Heart left ventricle (tissue), 16 donors: ENCODE data around the gene DNMT3B. TPM values are rescaled to one million over a fixed set of nuclear protein-coding genes. Genes with fewer than 3 reads are reported as not detected.
A peak's percentile ranks its signal among the peaks of the same experiment; 100 is the strongest.

Experiments used
- ATAC-seq, 4 donors: fragments of 200-7000 bp; cut with Tn5 transposase; one replicate each; pipeline ENCODE4 v1.9.1; 2020 to 2022; ENCODE audit warnings: moderate library complexity in 4 of 4, mild to moderate bottlenecking in 3 of 4, moderate number of reproducible peaks in 1 of 4
- DNase-seq, 5 donors: peaks; one replicate each; pipeline ENCODE4 v3.0.0-alpha.2; 2020
- H3K27ac ChIP-seq, 12 donors: fragments of 200-600 bp; sonication (generic) in 4 of 12; one replicate each; pipeline versions ENCODE4 v1.5.0 to v1.8.0; 2016 to 2022; ENCODE audit warnings: mild to moderate bottlenecking in 2 of 12
- H3K27me3 ChIP-seq, 9 donors: fragments of 200-600 bp; sonication (generic) in 2 of 9; one replicate each; pipeline versions ENCODE4 v1.5.1 to v1.8.0; 2016 to 2022; ENCODE audit warnings: mild to moderate bottlenecking in 3 of 9
- H3K36me3 ChIP-seq, 9 donors: fragments of 200-600 bp; sonication (generic) in 2 of 9; one replicate each; pipeline versions ENCODE4 v1.5.0 to v1.8.0; 2018 to 2022; ENCODE audit warnings: mild to moderate bottlenecking in 2 of 9
- H3K4me1 ChIP-seq, 12 donors: fragments of 200-600 bp; sonication (generic) in 4 of 12; one replicate each; pipeline versions ENCODE4 v1.5.0 to v1.8.0; 2016 to 2022; ENCODE audit warnings: mild to moderate bottlenecking in 3 of 12
- H3K4me3 ChIP-seq, 12 donors: fragments of 200-600 bp; sonication (generic) in 4 of 12; one replicate each; pipeline versions ENCODE4 v1.5.0 to v1.8.0; 2017 to 2022; ENCODE audit warnings: mild to moderate bottlenecking in 9 of 12, moderate library complexity in 4 of 12
- H3K9me3 ChIP-seq, 12 donors: fragments of 200-600 bp; sonication (generic) in 4 of 12; one replicate each; pipeline versions ENCODE4 v1.5.0 to v1.8.0; 2016 to 2022; ENCODE audit warnings: mild to moderate bottlenecking in 1 of 12
- CTCF ChIP-seq, 12 donors: fragments of 200-600 bp; sonication (generic) in 4 of 12; IDR thresholded peaks; one replicate each; pipeline versions ENCODE4 v1.5.0 to v1.8.0; 2018 to 2022; ENCODE audit warnings: antibody characterized with exemption in 12 of 12, mild to moderate bottlenecking in 5 of 12
- POLR2A ChIP-seq, 2 donors: fragments of 450-650 bp; IDR thresholded peaks; one replicate each; pipeline ENCODE4 v1.6.1; 2017; ENCODE audit warnings: antibody characterized with exemption in 2 of 2, mild to moderate bottlenecking in 2 of 2, moderate library complexity in 2 of 2
- WGBS, 4 donors: extraction: QIAGEN DNeasy Blood & Tissue Kit in 2 of 4; methylation state at CpG; one replicate each; pipeline versions ENCODE4 v1.1.5 to v1.1.7; 2013 to 2018; 5-methylcytosine and 5-hydroxymethylcytosine counted together
- intact Hi-C, 10 donors: fragments of 100-400 bp; cut with DNase I; formaldehyde crosslinking; loops; one replicate each; pipeline versions ENCODE4 v1.11.1 to v1.14.2; 2022
- polyA plus RNA-seq, 2 donors: library from polyadenylated mRNA; stranded (reverse); fragments of 200-250 nt; gene quantifications; one replicate each; pipeline ENCODE4 v1.2.3, GENCODE V29; 2013
- total RNA-seq, 9 donors: library from RNA; depleted of rRNA in 2 of 9; stranded (reverse); fragments of >200 nt in 2 of 9; fragmentation: NEBNext Ultra II Directional in 3 of 9; extraction: Animal tissue kit (Norgen Biotek cat#: 25700) in 3 of 9; gene quantifications; one replicate each; pipeline versions ENCODE4 v1.1.0 to v1.2.4, GENCODE V29; 2016 to 2023
- donor health status: ischemic (EF 13 %, LVEDD 7.1; RV severe dilation, severe dysfunction).
- donor health status: healthy with polysubstance abuse.
- donor health status: DM: no; HTN: yes; CAD: no.
- donor health status: DM: no; HTN: no; CAD: no.
- donor health status: ischemic (EF 25% LVEDD 6.9; RV normal size, moderate dysfunction).
- donor health status: ischemic (EF 25% LVEDD 5.7; RV mildly dilated, moderate dysfunction).
- donor health status: healthy.
- donor health status: DM: yes; HTN: yes; CAD: no.
- donor health status: ischemic (EF 35%, LVEDD 5.7; RV mildly dilated, moderate dysfunction).
- donor health status: nonischemic (EF 11% LVEDD 7.7; RV severe dilation, severe dysfunction).
- donor health status: DM: yes; HTN: yes; CAD: no.
- donor health status: PGD.
- donor health status: ischemic (EF 29% LVEDD 5.4; RV normal size, mild dysfunction).
- donor health status: nonischemic (EF 23%, LVEDD 6.1; RV moderate dilation, normal function).

DNMT3B gene
- total and polyA plus RNA-seq, 11 donors = 0.19 to 1.2 (median 0.50) TPM

GRCh38 chr20:32841632-32842031 lies 79.4 kb downstream of the DNMT3B start:
- WGBS, 4 donors = 50 to 59% (median 53%) methylated on average over 1 to 2 of the region's 2 CpGs
- H3K27ac ChIP-seq = no peak overlapping the region

GRCh38 chr20:32842688-32843524 lies 80.7 kb downstream of the DNMT3B start:
- peaks cover 3 to 96% (median 81%) of the 10 kb centered on the region in 9 donors for H3K36me3 ChIP-seq
- 88 to 94% (median 94%) methylated on average over 8 of the region's 8 CpGs for WGBS, 4 donors
- H3K27ac ChIP-seq = no peak overlapping the region
- no peaks in the 10 kb centered on the region for H3K27me3 ChIP-seq
- intact Hi-C loops = no loop called here
- ATAC-seq (no peak), DNase-seq (no peak)
- peaks cover 0 to 19% (median 2%) of the 10 kb centered on the region in 12 donors for H3K4me1 ChIP-seq
- no peak overlapping the region for H3K4me3 ChIP-seq
- no peaks in the 10 kb centered on the region for H3K9me3 ChIP-seq
- TF ChIP-seq CTCF (IDR thresholded peaks at IDR 0.05) = no peak
- TF ChIP-seq POLR2A (IDR thresholded peaks at IDR 0.05) = no peak

More at GRCh38 chr20:32841632-32842031, 79.4 kb downstream of the DNMT3B start:
- Histone ChIP-seq H3K36me3 (peaks cover 0 to 96% (median 81%) of the 10 kb centered on the region in 9 donors), H3K27me3 (no peaks in the 10 kb centered on the region), H3K9me3 (no peaks in the 10 kb centered on the region), H3K4me3 (no peak overlapping the region), H3K4me1 (peaks cover 0 to 19% (median 2%) of the 10 kb centered on the region in 12 donors)
- TF ChIP-seq CTCF (IDR thresholded peaks at IDR 0.05) (no peak), POLR2A (IDR thresholded peaks at IDR 0.05) (no peak)
- peak; percentile 66 to 80 (median 74) for ATAC-seq
- intact Hi-C loops = no loop called here
- no peak for DNase-seq

GRCh38 chr20:32845786-32846185 lies 83.6 kb downstream of the DNMT3B start:
- 86 to 92% (median 91%) methylated on average over 2 of the region's 2 CpGs for WGBS, 4 donors
- no peak for DNase-seq

More at GRCh38 chr20:32845786-32846185, 83.6 kb downstream of the DNMT3B start:
- no peak overlapping the region for H3K27ac ChIP-seq
- H3K4me3 ChIP-seq = no peak overlapping the region
- ATAC-seq = no peak
- intact Hi-C loops = no loop called here
- H3K27me3 ChIP-seq = no peaks in the 10 kb centered on the region
- H3K4me1 ChIP-seq = peaks cover 0 to 20% (median 2%) of the 10 kb centered on the region in 12 donors
- H3K9me3 ChIP-seq = no peaks in the 10 kb centered on the region
- peaks cover 0 to 95% (median 81%) of the 10 kb centered on the region in 9 donors for H3K36me3 ChIP-seq
- TF ChIP-seq CTCF (IDR thresholded peaks at IDR 0.05) = no peak
- TF ChIP-seq POLR2A (IDR thresholded peaks at IDR 0.05) = no peak
